GM21367 (cell line): ENCODE results near the gene CD209.

ENCODE experiments used
- ATAC-seq: cut with Tn5 transposase; IDR thresholded peaks from one replicate; pipeline ENCODE4 v1.9.1; 2021; ENCODE audit not compliant: unreplicated experiment

CD209 gene

GRCh38 chr19:7709932-7710460 lies 37.3 kb downstream of the CD209 start:
- ATAC-seq = no peak

DNA sequence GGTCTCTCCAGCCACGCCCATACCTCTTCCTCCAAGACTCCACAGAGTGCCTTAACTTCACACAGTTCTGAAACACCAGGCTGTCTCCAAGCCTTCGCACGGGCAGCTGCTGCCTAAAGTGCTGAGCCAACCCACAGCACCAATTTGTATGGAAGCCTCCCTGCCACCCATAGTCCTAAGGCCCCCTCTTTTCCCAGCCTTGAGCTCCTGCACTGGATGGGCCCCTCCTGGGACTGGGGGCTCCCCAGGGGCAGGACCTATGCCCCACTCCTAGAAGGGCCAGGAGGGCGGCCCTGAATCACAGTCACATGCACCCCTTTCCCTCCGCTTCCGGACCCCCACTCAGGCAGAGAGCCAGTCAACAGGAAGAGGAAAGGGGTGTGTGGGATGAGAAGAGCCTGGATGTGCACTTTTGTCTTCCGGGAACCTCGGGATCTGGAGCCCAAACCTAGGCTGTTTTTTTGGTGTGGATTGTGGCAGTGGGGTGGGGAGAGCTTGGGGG lies 40.3 kb downstream of the CD209 start:
- ATAC-seq = no peak

DNA sequence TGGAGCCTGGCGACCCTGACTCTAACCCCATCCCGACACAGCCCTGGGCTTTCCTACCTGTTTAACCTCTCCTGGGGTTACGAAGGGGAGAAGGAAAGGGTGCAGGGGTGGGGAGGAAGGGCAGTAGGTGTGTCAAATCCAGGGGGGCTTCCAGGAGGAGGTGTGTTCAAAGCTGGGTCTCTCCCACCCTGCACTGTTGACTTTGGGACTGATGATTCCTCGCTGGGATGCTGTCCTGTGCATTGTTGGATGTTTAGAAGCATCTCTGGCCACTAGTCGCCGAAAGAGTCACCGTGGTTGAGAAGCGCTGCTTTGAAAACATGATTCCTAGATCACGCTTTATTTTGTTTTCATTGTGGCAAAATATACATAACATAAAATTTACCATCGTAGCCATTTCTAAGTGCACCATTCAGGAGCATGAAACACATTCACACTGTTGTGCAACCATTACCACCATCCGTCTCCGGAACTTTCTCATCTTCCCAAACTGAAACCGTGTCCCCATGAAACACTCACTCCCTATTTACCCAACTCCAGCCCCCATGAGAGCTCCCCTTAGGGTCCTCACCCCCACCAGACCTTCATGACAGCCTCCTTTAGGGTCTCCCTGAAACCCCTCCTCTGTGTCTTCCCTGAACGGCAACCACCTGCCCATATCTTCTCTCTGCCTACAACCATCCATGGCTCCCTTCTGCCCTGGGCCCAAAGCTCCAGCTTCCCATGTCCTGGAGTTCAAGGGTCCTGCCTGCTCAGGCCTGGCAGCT lies 41.0 kb downstream of the CD209 start:
- no peak for ATAC-seq

GRCh38 chr19:7705387-7706187 lies 41.7 kb downstream of the CD209 start:
- ATAC-seq = peak; percentile 28

DNA sequence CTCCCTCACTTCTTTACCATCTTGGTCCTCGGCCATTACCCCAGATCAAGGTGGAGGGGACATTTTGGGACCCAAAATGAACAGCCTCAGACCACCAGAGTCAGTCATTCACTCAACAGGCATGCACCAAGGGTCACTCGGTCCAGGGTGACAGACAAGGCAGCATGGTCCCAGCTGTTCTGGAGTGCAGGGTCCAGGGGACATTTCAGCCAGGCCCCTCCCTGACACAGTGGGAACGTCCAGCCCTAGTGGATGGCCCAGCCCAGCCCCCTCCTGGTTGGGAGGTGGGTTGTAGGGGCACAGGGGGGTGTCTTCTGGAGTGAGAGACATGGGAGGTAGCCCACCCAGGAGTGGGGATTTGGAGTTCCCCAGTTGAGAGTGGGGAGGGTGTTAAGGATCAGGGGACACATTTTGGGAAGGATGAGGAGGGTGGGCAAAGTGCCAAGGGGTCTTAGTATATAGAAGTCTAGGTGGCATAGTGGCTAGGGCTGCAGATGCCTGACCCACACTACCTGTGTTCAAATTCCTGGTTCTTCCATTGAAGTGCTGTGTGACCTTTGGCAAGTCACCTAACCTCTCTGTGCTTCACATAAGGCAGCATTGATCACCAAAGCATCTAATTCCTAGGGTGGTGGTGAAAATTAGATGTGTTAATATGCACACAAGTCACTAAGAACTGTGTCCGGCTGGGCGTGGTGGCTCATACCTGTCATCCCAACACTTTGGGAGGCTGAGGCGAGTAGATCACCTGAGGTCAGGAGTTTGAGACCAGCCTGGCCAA lies 42.9 kb downstream of the CD209 start:
- no peak for ATAC-seq

DNA sequence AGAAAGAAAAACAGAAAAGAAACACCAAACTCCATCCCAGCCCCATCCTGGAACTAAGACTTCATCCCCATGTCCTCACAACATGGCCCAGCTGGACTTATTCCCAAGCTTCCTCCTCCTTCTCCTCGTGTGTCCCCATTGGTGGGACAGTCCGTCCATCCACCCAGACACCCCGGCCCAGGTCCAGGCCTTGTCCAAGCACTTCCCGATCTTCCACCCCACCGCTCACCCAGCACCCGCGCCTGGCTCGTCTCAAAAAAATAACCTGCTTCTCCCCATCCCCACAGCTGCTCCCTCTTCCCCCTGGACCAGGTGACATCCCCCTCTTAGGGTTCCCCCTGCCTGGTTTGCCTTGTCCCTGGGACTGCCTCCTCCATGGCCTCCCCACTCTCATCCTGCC lies 44.0 kb downstream of the CD209 start:
- ATAC-seq = no peak

DNA sequence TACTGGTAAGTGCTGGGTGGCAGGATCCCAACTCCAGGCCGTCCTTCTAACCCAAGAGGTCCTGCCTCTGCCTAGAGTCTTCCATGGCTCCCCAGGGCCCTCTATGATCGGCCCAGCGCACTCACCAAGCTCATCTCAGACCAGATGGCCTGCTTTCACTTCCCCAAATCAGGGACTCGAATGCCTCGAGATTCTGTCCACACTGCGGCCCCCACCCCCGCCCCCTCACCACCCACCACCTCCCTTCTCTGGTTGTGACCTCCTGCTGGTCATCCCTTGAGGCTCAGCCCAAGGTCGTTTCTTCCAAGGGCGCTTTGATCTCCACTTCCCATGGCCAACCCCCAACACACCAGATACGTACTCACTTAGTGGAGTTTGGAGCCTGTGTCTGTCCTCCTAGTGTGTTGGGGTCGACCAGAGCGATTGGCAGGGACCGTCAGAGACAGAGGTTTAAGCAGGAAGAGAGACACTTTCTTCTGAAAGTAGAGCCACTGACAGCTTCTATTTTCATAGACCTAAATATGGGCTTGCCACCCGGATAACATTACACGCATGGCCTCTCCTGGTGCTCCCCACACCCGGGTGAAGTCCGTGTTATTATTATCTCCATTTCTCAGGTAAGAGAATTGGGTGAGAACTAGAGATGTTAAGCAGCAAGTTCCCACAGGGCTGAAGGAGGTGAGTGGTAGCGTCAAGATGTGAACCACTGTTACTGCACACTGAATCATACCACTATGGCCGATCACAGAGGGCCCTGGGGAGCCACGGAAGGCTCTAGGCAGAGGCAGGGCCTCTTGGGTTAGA lies 45.5 kb downstream of the CD209 start, which contains the start of gene FCER2:
TSS of gene FCER2 (minus strand) at position 478 of the 804 bp plus-strand sequence. CDS start 2,371 bp downstream, outside the sequence.
- peak; percentile 42 for ATAC-seq

DNA sequence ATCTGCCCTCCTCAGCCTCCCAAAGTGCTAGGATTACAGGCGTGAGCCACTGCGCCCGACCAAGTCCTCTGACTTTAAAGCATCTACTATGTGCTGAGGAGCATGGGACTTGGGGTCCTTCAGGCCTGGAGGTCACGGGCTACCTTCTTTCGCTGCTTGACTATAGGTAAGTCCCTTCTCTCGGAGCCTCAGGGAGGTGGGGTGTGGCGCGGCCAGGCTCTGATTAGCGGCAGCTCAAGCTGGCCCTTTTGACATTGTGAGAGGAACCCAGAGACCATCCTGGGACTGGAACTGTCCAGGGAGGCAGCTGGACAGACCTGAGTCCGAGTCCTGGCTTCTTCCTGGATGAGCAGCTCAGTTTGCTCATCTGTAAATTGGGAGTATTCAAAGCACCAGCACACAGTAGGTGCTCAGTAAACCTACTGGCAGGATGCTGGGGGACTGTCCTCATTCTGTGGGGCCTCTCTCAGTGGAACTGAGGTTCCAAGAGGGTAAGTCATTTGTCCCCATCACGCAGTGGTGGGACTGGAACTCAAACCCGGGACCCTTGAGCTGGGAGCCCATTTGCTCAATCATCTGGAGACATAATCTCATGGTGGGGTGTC lies 46.2 kb downstream of the CD209 start:
- ATAC-seq = no peak

GRCh38 chr19:7699417-7700401 lies 47.6 kb downstream of the CD209 start:
- ATAC-seq = no peak

DNA sequence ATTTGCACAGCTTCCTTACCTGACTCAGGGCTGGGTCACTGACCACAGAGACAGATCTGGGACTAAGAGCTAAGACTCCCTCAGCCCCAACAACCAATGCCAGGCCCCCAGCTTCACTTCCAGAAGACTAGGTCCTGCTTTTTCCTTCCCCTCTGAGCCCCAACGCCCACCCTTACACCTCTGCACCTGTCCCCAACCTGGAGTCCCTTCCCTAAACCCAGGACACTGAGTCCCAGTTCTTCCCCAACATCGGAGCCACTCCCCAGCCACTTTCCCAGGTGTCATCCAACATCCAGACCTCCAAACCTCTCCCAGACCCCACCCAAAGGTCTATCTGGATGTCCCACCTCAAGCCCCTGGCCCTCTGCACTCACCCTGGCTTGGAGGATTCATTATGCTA lies 48.3 kb downstream of the CD209 start:
- ATAC-seq = no peak

DNA sequence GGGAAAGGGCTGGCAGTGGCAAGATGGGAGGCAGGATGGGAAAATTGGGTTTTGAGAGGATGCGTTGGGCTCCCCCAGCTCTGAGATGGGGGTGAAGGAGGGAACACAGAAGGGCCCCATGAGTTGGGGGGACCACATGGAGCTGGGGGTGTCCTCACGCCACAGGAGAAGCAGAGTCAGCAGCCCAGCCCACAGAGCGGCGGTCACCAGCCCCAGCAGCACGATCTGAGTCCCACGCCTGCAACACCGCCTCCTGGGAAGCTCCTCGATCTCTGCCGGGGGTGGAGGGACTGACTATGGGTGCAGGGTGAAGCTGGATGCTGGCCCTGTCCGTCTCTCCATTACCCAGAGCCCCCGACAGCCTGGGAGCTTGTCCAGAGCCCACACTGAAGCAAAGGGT lies 48.8 kb downstream of the CD209 start:
- no peak for ATAC-seq

GRCh38 chr19:7697721-7698287 lies 49.5 kb downstream of the CD209 start:
- no peak for ATAC-seq

GRCh38 chr19:7694499-7694898 lies 52.8 kb downstream of the CD209 start:
- no peak for ATAC-seq

DNA sequence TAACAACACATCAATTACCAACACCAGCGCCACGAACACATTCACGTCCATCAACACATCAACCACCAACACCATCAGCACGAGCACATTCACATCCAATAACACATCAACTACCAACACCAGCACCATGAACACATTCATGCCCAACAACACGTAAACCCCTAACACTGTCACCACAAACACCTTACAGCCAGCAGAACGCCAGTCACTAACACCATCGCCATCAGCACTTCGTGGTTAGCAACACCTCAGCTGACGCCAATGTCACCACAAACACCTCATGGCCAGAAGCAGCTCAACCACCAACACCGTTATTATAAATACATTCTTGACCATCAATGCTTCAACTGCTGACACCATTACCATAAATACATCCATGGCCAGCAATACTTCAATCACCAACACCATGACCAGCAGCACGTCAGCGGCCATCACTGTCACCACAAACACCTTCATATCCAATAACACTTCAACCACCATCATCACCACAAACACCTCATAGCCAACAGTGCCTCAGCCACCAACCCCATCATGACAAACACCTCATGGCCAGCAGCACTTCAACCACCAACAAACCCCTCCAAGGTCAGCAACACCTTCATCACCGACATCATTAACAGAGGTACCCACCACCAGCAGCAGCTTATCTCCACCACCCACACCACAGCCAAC lies 54.8 kb downstream of the CD209 start:
- ATAC-seq = no peak

GRCh38 chr19:7691497-7691896 lies 55.8 kb downstream of the CD209 start:
- no peak for ATAC-seq

DNA sequence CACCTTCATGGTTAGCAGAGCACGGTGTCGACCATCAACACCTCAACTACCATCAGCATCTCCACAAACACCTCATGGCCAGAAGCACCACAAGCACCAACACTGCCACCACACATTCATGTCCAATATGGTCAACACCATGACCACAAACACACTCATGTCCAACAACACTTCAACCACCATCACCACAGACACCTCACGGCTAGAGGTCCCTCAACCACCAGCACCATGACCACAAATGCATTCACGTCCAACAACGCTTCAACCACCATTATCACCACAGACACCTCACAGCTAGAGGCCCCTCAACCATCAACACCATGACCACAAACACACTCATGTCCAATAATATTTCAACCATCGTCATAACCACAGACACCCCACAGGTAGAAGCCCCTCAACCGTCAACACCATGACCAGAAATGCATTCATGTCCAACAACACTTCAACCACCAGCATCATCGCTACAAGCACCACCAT lies 56.5 kb downstream of the CD209 start:
- no peak for ATAC-seq
